K562 (cell line): ENCODE results near the gene PMVK. TPM values are rescaled to one million over a fixed set of nuclear protein-coding genes. Genes with fewer than 3 reads are reported as not detected.
A peak's percentile ranks its signal among the peaks of the same experiment; 100 is the strongest.

ENCODE experiments used
- ATAC-seq: fragments of 200-7000 bp; cut with Tn5 transposase; 3 replicates; pipeline ENCODE4 v1.9.1; 2020; ENCODE audit warnings: moderate library complexity
- BruUV-seq: library from RNA; stranded (reverse); fragments of 400-500 nt; replicated peaks from 2 replicates; lab custom pipeline; 2021; lab: Mats Ljungman, UMichigan
- CTCF ChIA-PET: fragments of 300-600 bp; formaldehyde crosslinking; extraction: SDS; loops from one replicate; lab custom pipeline; 2021; ENCODE audit warnings: low intra/inter-chr PET ratio; lab: Yijun Ruan, JAX
- POLR2A ChIA-PET: fragments of 300-600, 350-650 bp; sonication (Branson Sonifier 250); formaldehyde crosslinking; extraction: SDS; loops from one replicate; lab custom pipeline; 2021; ENCODE audit warnings: antibody characterized with exemption, inconsistent platforms; lab: Yijun Ruan, JAX
- DNase-seq, 4 experiments: peaks; one replicate each; pipeline versions ENCODE4 v3.0.0 to v3.0.0-alpha.2; 2011 to 2018; ENCODE audit warnings: low spot score in 3 of 4, mixed read lengths in 3 of 4; ENCODE audit errors: extremely low read depth in 1 of 4
- FAIRE-seq: peaks from 2 replicates; lab custom pipeline; 2011; peaks lifted over from hg19 to GRCh38; lab: Jason Lieb, UNC
- H2AFZ ChIP-seq: 2 replicates; pipeline ENCODE4 v1.6.0; 2011; ENCODE audit warnings: low read depth, low read length, control low read depth, inconsistent platforms
- H3K27ac ChIP-seq: fragments of 200-600 bp; 3 replicates; pipeline ENCODE4 v1.8.0; 2011; ENCODE audit warnings: low read depth, mild to moderate bottlenecking, control low read depth, inconsistent platforms, low read length, moderate library complexity, mixed read lengths; ENCODE audit errors: extremely low read depth
- H3K27me3 ChIP-seq, 2 experiments: fragments of 300-600 bp in 1 of 2; 2 replicates in 1 of 2; 3 replicates in 1 of 2; pipeline versions ENCODE4 v1.6.0 to v1.8.0; 2011; ENCODE audit warnings: inconsistent platforms in 2 of 2, low read length in 2 of 2, mild to moderate bottlenecking in 1 of 2, mixed read lengths in 1 of 2, moderate library complexity in 1 of 2; ENCODE audit not compliant: control insufficient read depth in 2 of 2, insufficient read depth in 2 of 2
- H3K36me3 ChIP-seq: fragments of 300-600 bp; 3 replicates; pipeline ENCODE4 v1.8.0; 2011; ENCODE audit warnings: mild to moderate bottlenecking, low read length, inconsistent platforms; ENCODE audit not compliant: control insufficient read depth, insufficient read depth
- H3K4me1 ChIP-seq, 2 experiments: fragments of 200-600 bp in 1 of 2; replicated peaks in 1 of 2; 2 replicates in 1 of 2; 3 replicates in 1 of 2; pipeline versions ENCODE4 v1.5.1 to v1.8.0; 2011; ENCODE audit warnings: inconsistent platforms in 2 of 2, low read length in 2 of 2, mild to moderate bottlenecking in 1 of 2, mixed read lengths in 1 of 2, moderate library complexity in 1 of 2; ENCODE audit not compliant: control insufficient read depth in 2 of 2, insufficient read depth in 2 of 2
- H3K4me2 ChIP-seq: 2 replicates; pipeline ENCODE4 v1.6.1; 2011; ENCODE audit warnings: low read length, control low read depth, inconsistent platforms, mixed read lengths; ENCODE audit not compliant: insufficient read depth
- H3K4me3 ChIP-seq: fragments of 200-600 bp; sonication (generic), shearing (Covaris generic); 2 replicates; pipeline ENCODE4 v1.5.1; 2016; ENCODE audit warnings: control low read depth, inconsistent platforms
- H3K79me2 ChIP-seq: fragments of 200-600 bp; 3 replicates; pipeline ENCODE4 v1.8.0; 2011; ENCODE audit warnings: low read length, inconsistent platforms; ENCODE audit not compliant: control insufficient read depth, insufficient read depth
- H3K9ac ChIP-seq, 2 experiments: 2 replicates each; pipeline versions ENCODE4 v1.6.0 to v1.6.1; 2011; ENCODE audit warnings: low read depth in 2 of 2, low read length in 2 of 2, control low read depth in 1 of 2, inconsistent platforms in 1 of 2, mild to moderate bottlenecking in 1 of 2, mixed read lengths in 1 of 2; ENCODE audit not compliant: insufficient read depth in 1 of 2
- H3K9me1 ChIP-seq: one replicate; pipeline ENCODE4 v1.6.0; 2011; ENCODE audit warnings: inconsistent platforms, mild to moderate bottlenecking, low read length, moderate library complexity; ENCODE audit not compliant: control insufficient read depth, insufficient read depth
- H3K9me3 ChIP-seq: replicated peaks from 2 replicates; pipeline ENCODE4 v1.5.1; 2011; ENCODE audit warnings: low read depth, low read length, inconsistent platforms; ENCODE audit not compliant: control insufficient read depth, insufficient read depth
- H4K20me1 ChIP-seq: replicated peaks from 2 replicates; pipeline ENCODE4 v1.6.1; 2011; ENCODE audit warnings: low read length, inconsistent platforms, mixed read lengths; ENCODE audit not compliant: control insufficient read depth, insufficient read depth
- CTCF ChIP-seq, 3 experiments: IDR thresholded peaks in 2 of 3; conservative IDR thresholded peaks in 1 of 3; 2 replicates each; pipeline ENCODE4 v1.5.1; 2011 to 2012; ENCODE audit warnings: low read length in 3 of 3, mild to moderate bottlenecking in 3 of 3, control low read depth in 2 of 3, improper control_type of control experiment in 1 of 3, inconsistent platforms in 1 of 3, low read depth in 1 of 3, mixed read lengths in 1 of 3, moderate library complexity in 1 of 3; ENCODE audit not compliant: insufficient read depth in 2 of 3
- GTF2E2 ChIP-seq: fragments of 200-800 bp; sonication (Bioruptor generic); IDR thresholded peaks from 2 replicates; pipeline ENCODE4 v1.6.1; 2016; ENCODE audit warnings: missing genetic modification characterization, missing compliant biosample characterization
- POLR2AphosphoS5 ChIP-seq: IDR thresholded peaks from 2 replicates; pipeline ENCODE4 v1.6.1; 2011; ENCODE audit warnings: mild to moderate bottlenecking, low read depth, low read length, moderate library complexity; ENCODE audit not compliant: control insufficient read depth, insufficient read depth
- POLR2G ChIP-seq: fragments of 200-400 bp; formaldehyde crosslinking; IDR thresholded peaks from 2 replicates; pipeline ENCODE4 v1.6.1; 2017; ENCODE audit warnings: low read depth, mild to moderate bottlenecking, antibody characterized with exemption, low read length, moderate library complexity
- RAD21 ChIP-seq, 2 experiments: fragments of 250-450 bp in 1 of 2; fragments of 450-650 bp in 1 of 2; sonication (Bioruptor Pico) in 1 of 2; formaldehyde crosslinking in 1 of 2; IDR thresholded peaks in 1 of 2; conservative IDR thresholded peaks in 1 of 2; 2 replicates each; pipeline versions ENCODE4 v1.4.0 to v1.8.0; 2020 to 2022; ENCODE audit warnings: mild to moderate bottlenecking in 2 of 2, moderate library complexity in 1 of 2
- RBFOX2 ChIP-seq: fragments of 200-400 bp; formaldehyde crosslinking; IDR thresholded peaks from 2 replicates; pipeline ENCODE4 v1.6.1; 2017; ENCODE audit warnings: low read depth, mild to moderate bottlenecking, low read length, moderate library complexity
- RNF219 ChIP-seq: fragments of 250-450 bp; sonication (Bioruptor Pico); IDR thresholded peaks from 2 replicates; pipeline ENCODE4 v1.5.0; 2022; ENCODE audit warnings: mild to moderate bottlenecking
- STAG1 ChIP-seq: sonication (generic); formaldehyde crosslinking; IDR thresholded peaks from 2 replicates; pipeline ENCODE4 v1.5.0; 2020; ENCODE audit warnings: missing genetic modification reagents, borderline replicate concordance
- STAT6 ChIP-seq: sonication (generic); formaldehyde crosslinking; IDR thresholded peaks from 2 replicates; pipeline ENCODE4 v1.8.1; 2023; ENCODE audit warnings: mild to moderate bottlenecking, missing genetic modification reagents
- ZBTB7A ChIP-seq: IDR thresholded peaks from 2 replicates; pipeline ENCODE4 v1.6.1; 2011; ENCODE audit warnings: low read depth, mild to moderate bottlenecking, low read length, moderate library complexity, borderline replicate concordance; ENCODE audit not compliant: control insufficient read depth
- ZFX ChIP-seq: sonication (generic); formaldehyde crosslinking; IDR thresholded peaks from 2 replicates; pipeline ENCODE4 v1.8.0; 2022; ENCODE audit warnings: mild to moderate bottlenecking, missing genetic modification reagents, moderate library complexity
- WGBS: fragments of 100-300 bp; shearing (Covaris generic); methylation state at CpG from one replicate; pipeline ENCODE4 v1.1.6; 2016; ENCODE audit warnings: low coverage, mixed read lengths; ENCODE audit not compliant: insufficient coverage; ENCODE audit errors: missing lambda C conversion rate; 5-methylcytosine and 5-hydroxymethylcytosine counted together
- in situ Hi-C: fragments of 300-500 bp; cut with MboI; formaldehyde crosslinking; loops from 4 replicates; pipeline ENCODE4 v1.15.0; 2018; ENCODE audit warnings: inconsistent platforms, mixed read lengths
- intact Hi-C: fragments of 100-400 bp; cut with micrococcal nuclease; formaldehyde crosslinking; loops from 2 replicates; pipeline ENCODE4 v1.14.2; 2022
- polyA plus RNA-seq, 8 experiments: library from polyadenylated mRNA; depleted of rRNA in 4 of 8; stranded (reverse) in 5 of 8; unstranded in 3 of 8; fragments of >200 nt; fragmentation: Nextera tagmentation in 2 of 8; fragmentation: Illumina TruSeq in 1 of 8; extraction: Ambion mirVana in 2 of 8; extraction: Trizol in 1 of 8; gene quantifications; 2 replicates each; pipeline versions ENCODE4 v1.2.1 to v1.2.3, GENCODE V29; 2011 to 2014; ENCODE audit warnings: inconsistent platforms in 1 of 8, missing spikeins in 1 of 8
- total RNA-seq, 7 experiments: library from RNA; depleted of rRNA in 6 of 7; stranded (reverse); fragments of >200 nt in 6 of 7; fragmentation: Illumina TruSeq in 2 of 7; extraction: Trizol in 2 of 7; gene quantifications; 2 replicates each; pipeline versions ENCODE4 v1.2.1 to v1.2.3, GENCODE V29; 2011 to 2021; ENCODE audit warnings: low replicate concordance in 1 of 7

PMVK gene
- total and polyA plus RNA-seq, 9 of the 15 experiments (the other 6 are each of a cell fraction or from before 2014, with no cell fraction given): 1.1 to 15.3 (median 6.3) TPM

- H3K9me3 ChIP-seq: no peaks in the 10 kb centered on the region
- POLR2A ChIA-PET: interaction anchor here (0.5 to 4.7 kb wide), 10 partner anchors 12 to 1607 kb away, joined by 3 to 80 read pairs (median 4); partner anchors contain the start of genes CKS1B, LENEP, PBXIP1 and SHC1
- TF ChIP-seq GTF2E2 (tag) (no peak), POLR2G (peak; percentile 49), STAT6 (0 out of 2 replicates have a peak, but pooled peaks have one; percentile 30), CTCF (IDR thresholded peaks at IDR 0.05 in 2 of 3, conservative IDR thresholded peaks at IDR 0.05 in 1 of 3; ENCODE audit: insufficient read depth in 2 of 3, low read depth in 1 of 3, low read length in 3 of 3) (peak in 1 of 3 experiments; percentile 25; a peak in 2 of 6 replicates), RBFOX2 (peak; percentile 64), ZFX (CRISPR knock-in tag) (0 out of 2 replicates have a peak, but pooled peaks have one; percentile 9), RNF219 (CRISPR knock-in tag) (no peak), POLR2AphosphoS5 (no peak), ZBTB7A (peak; percentile 63), RAD21 (CRISPR knock-in tag; conservative IDR thresholded peaks at IDR 0.05 in 1 of 2, IDR thresholded peaks at IDR 0.05 in 1 of 2) (0 out of 4 replicates have a peak, but pooled peaks of 1 of the 2 experiments have one; percentile 9), STAG1 (CRISPR knock-in tag) (0 out of 2 replicates have a peak, but pooled peaks have one; percentile 13)
Measured at GRCh38 chr1:154983776-154984466, 47.4 kb upstream of the PMVK start.

More at GRCh38 chr1:154983776-154984466, 47.4 kb upstream of the PMVK start:
- Histone ChIP-seq H3K36me3 (peaks cover 46% of the 10 kb centered on the region), H3K9ac (peak overlapping the region; percentile 83 to 93), H4K20me1 (no peaks in the 10 kb centered on the region; the same call in 1 of the 2 replicates), H3K4me1 (peaks cover 5 to 34% of the 10 kb centered on the region in 2 experiments; a peak in 4 of 5 replicates), H3K4me2 (peak overlapping the region; percentile 85), H3K27ac (peak overlapping the region; percentile 74), H3K9me1 (no peaks in the 10 kb centered on the region), H3K4me3 (peak overlapping the region; percentile 60), H3K79me2 (peaks cover 76% of the 10 kb centered on the region), H2AFZ (no peak overlapping the region), H3K27me3 (no peaks in the 10 kb centered on the region)
- in situ Hi-C loops: no loop called here
- CTCF ChIA-PET: interaction anchor here (1.1 kb wide), 1 partner anchor 34 kb away, joined by 3 read pairs; no protein-coding TSS in a partner anchor
- WGBS: 0% methylated on average over 17 of the region's 17 CpGs
- DNase-seq (peak in 1 of 4 experiments; percentile 45), ATAC-seq (peak; percentile 24), FAIRE-seq (no peak)
- intact Hi-C loops: no loop called here
- no TSS peak for BruUV-seq
